ENCODE results near the gene LGR4. TPM values are rescaled to one million over a fixed set of nuclear protein-coding genes. Genes with fewer than 3 reads are reported as not detected.
"Not testable (repeated sequence)": the region's sequence is repeated elsewhere in the genome, so short reads cannot be mapped to it uniquely, and the experiment has no call there.

The LGR4 gene
- total and polyA plus RNA-seq, 2 donors = 6.8 to 8.2 TPM

- not testable (repeated sequence) for H3K27ac ChIP-seq (ENCODE audit: low read depth in 1 of 2, low read length in 1 of 2); H3K4me1 ChIP-seq (ENCODE audit: control insufficient read depth in 2 of 2, insufficient read depth in 2 of 2, low read length in 2 of 2); H3K4me3 ChIP-seq (ENCODE audit: low read length in 2 of 2); H3K9me3 ChIP-seq (ENCODE audit: control insufficient read depth in 2 of 2, insufficient read depth in 1 of 2, low read length in 1 of 2); H3K27me3 ChIP-seq (ENCODE audit: control insufficient read depth in 2 of 2, insufficient read depth in 1 of 2, low read length in 1 of 2); H3K36me3 ChIP-seq (ENCODE audit: control insufficient read depth in 2 of 2, insufficient read depth in 2 of 2, low read length in 1 of 2); DNase-seq (ENCODE audit: low read depth in 6 of 9, low spot score in 9 of 9)
- 91% methylated on average over 10 of the region's 10 CpGs for WGBS
Measured at GRCh38 chr11:27321340-27321739, 151.2 kb downstream of the LGR4 start.

DNA sequence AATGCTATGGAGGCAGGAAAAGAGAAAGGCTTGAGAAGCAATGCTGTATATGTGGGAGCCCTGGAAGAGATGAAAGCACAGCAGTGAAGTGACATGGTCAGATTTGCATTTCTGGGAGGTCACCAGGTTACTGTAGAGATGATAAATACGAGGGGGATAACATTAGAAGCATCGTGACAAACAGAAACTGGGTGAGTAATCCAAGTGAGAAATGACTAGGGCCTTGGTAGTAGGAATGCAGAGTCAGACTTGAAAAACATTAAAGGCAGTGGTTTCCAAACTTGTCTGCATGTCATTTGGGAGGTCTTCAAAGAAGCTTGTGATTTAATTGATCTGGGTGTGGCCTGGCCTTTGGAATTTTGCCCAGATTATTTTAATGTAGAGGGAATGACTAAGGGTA is 153.5 kb downstream of the LGR4 start:
- H3K9me3 ChIP-seq (ENCODE audit: control insufficient read depth in 2 of 2, insufficient read depth in 1 of 2, low read length in 1 of 2) = no peaks in the 10 kb centered on the region
- no peak for DNase-seq (ENCODE audit: low read depth in 6 of 9, low spot score in 9 of 9)
- H3K4me3 ChIP-seq (ENCODE audit: low read length in 2 of 2) = no peak overlapping the region
- H3K27ac ChIP-seq (ENCODE audit: low read depth in 1 of 2, low read length in 1 of 2) = no peak overlapping the region
- H3K36me3 ChIP-seq (ENCODE audit: control insufficient read depth in 2 of 2, insufficient read depth in 2 of 2, low read length in 1 of 2) = no peaks in the 10 kb centered on the region
- H3K4me1 ChIP-seq (ENCODE audit: control insufficient read depth in 2 of 2, insufficient read depth in 2 of 2, low read length in 2 of 2) = no peaks in the 10 kb centered on the region
- 84% methylated on average over 2 of the region's 2 CpGs for WGBS
- no peaks in the 10 kb centered on the region for H3K27me3 ChIP-seq (ENCODE audit: control insufficient read depth in 2 of 2, insufficient read depth in 1 of 2, low read length in 1 of 2)

- no peaks in the 10 kb centered on the region for H3K9me3 ChIP-seq (ENCODE audit: control insufficient read depth in 2 of 2, insufficient read depth in 1 of 2, low read length in 1 of 2)
- H3K36me3 ChIP-seq (ENCODE audit: control insufficient read depth in 2 of 2, insufficient read depth in 2 of 2, low read length in 1 of 2) = no peaks in the 10 kb centered on the region
- DNase-seq (ENCODE audit: low read depth in 6 of 9, low spot score in 9 of 9) = no peak
- no peaks in the 10 kb centered on the region for H3K27me3 ChIP-seq (ENCODE audit: control insufficient read depth in 2 of 2, insufficient read depth in 1 of 2, low read length in 1 of 2)
- no peak overlapping the region for H3K4me3 ChIP-seq (ENCODE audit: low read length in 2 of 2)
- WGBS = 97% methylated on average over 2 of the region's 2 CpGs
- H3K27ac ChIP-seq (ENCODE audit: low read depth in 1 of 2, low read length in 1 of 2) = no peak overlapping the region
- no peaks in the 10 kb centered on the region for H3K4me1 ChIP-seq (ENCODE audit: control insufficient read depth in 2 of 2, insufficient read depth in 2 of 2, low read length in 2 of 2)
Measured at GRCh38 chr11:27317751-27318150, 154.8 kb downstream of the LGR4 start.

Other genes starting within 250 kb of the LGR4 start
- gene CCDC34, start 109.6 kb downstream of the LGR4 start, total RNA-seq = 17.2 TPM
- 6.6 TPM for gene CCDC34, start 109.6 kb downstream of the LGR4 start, polyA plus RNA-seq
- gene LIN7C, start 34.0 kb upstream of the LGR4 start, total RNA-seq = 12.4 TPM
- 14.2 TPM for gene LIN7C, start 34.0 kb upstream of the LGR4 start, polyA plus RNA-seq
- 0.24 TPM for gene BDNF, start 227.7 kb upstream of the LGR4 start, total RNA-seq
- gene BDNF, start 227.7 kb upstream of the LGR4 start, polyA plus RNA-seq = 0.52 TPM

All from thymus (tissue), 11 donors.